ENCODE data around the gene NANOG.
"Not testable (repeated sequence)": the region's sequence is repeated elsewhere in the genome, so short reads cannot be mapped to it uniquely, and the experiment has no call there.

DNA sequence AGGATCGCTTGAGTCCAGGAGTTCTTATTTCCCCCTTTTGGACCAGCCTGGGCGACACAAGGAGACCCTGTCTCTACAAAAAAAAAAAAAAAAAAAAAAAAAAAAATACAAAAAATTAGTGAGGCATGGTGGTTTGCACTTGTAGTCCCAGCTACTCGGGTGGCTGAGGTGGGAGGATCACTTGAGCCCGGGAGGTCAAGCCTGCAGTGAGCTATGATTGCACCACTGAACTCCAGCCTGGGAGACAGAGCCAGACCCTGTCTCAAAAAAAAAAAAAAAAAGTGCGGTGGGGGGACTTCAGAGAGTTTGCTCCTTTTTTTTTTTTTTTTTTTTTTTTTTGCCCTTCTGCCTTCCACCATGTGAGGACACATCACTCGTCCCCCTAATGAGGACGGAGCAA lies 50.6 kb downstream of the NANOG start:
- not testable (repeated sequence) for TF ChIP-seq POLR2A, POLR2AphosphoS5 (IDR thresholded peaks at IDR 0.05; ENCODE audit: low read depth, low read length)
